T47D (cell line): ENCODE data around the gene ANXA6.
A peak's percentile ranks its signal among the peaks of the same experiment; 100 is the strongest.

Experiments used
- DNase-seq, 2 experiments: peaks; one replicate each; pipeline versions ENCODE4 v3.0.0 to v3.0.0-alpha.2; 2011 to 2012; ENCODE audit warnings: low read depth in 1 of 2, low spot score in 1 of 2
- JUND ChIP-seq: IDR thresholded peaks from 2 replicates; pipeline ENCODE4 v1.6.1; 2012; ENCODE audit warnings: low read depth
- in situ Hi-C: cut with HindIII; loops from 2 replicates; pipeline ENCODE4 v1.10.0; 2016; ENCODE audit warnings: low sequenced_read_pairs, low pct_unique_long_range_greater_than_20kb

ANXA6 gene

DNA sequence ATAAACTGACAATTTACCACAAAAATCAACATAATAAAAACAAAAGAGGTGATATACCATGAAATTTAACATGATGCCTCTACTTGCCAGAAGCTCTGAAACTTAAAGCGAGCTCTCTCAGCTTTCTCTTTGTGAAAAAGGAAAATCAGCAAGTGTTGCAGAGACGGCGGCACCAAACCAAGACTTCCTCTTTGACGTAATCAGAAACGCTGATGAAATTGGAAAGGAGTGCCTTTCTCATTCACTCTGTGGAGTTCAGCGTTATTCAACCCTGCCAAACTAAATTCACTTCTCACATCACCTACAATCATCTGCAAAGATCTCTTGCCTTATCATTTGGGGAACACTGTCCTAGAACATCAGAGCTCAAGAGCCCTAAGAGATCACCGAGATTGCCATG lies 32.2 kb downstream of the ANXA6 start:
- in situ Hi-C loops: no loop called here

DNA sequence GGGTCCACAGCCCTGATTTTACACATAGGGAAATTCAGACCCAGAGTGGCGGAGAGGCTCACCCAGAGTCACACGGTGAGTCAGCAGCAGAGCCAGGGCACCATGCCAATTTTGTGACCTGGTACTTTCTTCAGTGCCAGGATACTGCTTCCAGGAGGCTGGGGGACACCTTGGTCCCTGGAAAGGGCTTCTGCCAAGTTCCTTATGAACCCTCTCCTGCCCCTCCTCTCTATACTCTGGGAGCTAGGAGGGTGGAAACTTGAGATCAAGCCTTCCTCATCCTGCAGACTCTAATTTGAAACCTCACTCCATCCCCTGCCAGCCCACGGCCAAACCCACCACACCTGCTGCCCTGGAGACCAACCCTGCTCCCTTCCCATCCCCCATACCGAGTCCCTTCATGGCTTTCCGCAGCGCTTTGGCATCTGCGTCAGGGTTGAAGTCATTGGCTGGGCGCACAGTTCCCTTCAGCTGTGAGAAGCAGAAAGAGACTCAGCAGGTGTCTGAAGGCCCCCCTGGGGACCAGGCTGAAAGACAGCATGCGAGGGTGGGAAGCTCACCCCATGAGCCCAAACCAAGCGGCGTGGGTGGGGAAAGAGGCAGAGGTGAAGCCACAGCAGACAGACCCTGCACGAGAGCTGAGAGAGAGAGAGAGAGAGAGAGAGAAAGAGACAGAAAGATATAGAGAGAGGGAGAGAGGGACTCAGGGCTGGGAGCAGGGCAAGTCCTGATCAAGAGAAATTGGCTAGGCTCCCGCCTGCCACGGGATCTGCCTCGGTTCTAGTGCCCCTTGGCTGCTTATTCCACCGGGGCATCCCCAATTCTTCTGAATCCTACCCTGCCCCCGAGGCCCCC lies 33.5 kb downstream of the ANXA6 start:
- DNase-seq: peak in 1 of 2 experiments; percentile 61
- in situ Hi-C loops: no loop called here

More for the DNA sequence above, 32.2 kb downstream of the ANXA6 start:
- DNase-seq: no peak
- no peak for TF ChIP-seq JUND

DNA sequence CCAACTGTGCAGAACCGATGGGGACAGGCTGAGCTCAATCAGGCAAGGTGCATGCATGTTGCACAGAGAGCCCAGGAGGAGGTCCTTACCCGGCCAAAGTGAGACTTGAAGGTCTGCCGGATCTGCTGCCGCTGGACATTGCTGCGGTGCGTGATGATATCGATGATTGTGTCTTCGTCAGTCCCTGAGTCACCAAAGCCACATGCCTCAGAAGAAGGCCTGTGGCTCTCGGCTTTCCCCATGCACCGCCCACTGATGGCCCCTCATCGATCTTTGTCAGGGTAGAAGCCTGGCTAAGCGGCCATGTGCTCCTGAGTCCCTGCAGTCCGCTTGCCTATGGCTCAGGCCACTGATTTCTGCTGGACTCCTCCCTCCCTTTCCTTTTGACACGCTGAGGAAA lies 34.8 kb downstream of the ANXA6 start:
- DNase-seq: no peak
- in situ Hi-C loops: no loop called here
- TF ChIP-seq JUND: no peak

More for the DNA sequence above, 33.5 kb downstream of the ANXA6 start:
- no peak for TF ChIP-seq JUND

DNA sequence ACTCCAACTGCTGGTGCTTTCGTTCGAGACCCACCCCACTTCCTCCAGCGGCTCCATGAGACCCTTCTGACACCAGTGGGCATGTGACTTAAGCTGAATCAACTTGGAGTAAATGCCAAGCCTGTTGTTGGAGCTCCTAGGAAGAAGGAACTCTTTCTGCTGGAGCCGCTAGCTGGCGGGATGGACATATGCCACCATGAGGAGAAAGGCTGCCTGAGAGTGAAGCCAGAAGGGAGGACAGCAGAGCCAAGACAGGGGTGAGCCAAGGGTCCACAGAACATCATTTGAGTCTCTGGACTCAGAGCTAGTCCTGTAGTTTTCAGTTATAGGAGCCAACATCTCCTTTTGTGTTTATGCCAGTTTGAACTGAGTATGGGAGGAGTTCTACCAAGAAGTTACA lies 35.9 kb downstream of the ANXA6 start:
- in situ Hi-C loops: no loop called here
- TF ChIP-seq JUND: no peak
- no peak for DNase-seq

DNA sequence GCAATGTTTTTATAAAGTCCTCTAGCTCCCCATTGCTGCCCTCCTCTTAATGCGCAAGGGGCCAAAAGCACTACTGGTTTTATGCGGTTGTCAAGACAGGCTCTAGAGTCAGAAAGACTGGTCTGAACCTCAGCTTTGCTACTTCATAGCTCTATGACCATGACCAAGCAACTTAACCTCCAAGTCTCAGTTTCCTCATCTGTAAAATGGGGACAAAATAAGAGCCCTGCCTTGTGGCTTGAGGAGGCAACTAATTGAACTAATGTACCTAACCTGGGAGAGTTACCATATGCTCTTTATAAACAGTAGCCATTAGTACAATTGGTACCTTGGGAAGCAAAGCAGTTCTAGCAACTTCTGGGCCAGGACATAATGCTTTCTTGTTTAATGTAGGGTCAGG lies 36.5 kb downstream of the ANXA6 start:
- TF ChIP-seq JUND: no peak
- DNase-seq: no peak
- in situ Hi-C loops: no loop called here

DNA sequence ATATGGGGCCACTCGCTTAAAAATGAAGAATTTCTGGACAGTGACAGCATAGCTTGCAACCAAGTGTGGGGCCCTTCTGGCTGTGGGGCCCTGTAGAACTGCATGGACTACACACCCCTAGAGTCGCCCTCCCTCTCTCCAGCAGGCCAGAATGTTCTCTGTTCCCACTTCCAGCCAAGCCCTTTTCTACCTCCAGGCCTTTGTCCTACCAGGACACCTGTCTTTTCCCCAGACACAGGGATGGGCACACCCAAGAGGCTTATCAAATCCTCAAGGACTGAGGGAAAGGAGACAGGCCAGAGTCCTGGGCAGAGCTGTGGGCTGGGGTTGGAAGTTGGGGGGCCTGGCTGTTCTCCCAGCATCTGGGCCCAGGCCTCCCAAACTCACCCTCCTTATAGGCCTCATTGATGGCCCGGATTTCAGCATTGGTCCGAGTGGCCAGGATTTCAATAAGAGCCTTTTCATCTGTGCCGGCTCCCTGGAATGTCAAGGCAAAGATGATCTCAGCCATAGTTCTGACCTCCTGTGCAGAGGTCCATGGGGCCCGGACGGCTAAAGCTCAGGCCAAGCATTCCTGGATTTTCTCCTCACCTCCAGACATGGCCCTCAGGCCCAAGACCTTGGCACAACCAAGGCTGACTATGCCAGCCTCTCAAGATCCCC lies 38.5 kb downstream of the ANXA6 start:
- DNase-seq: no peak
- TF ChIP-seq JUND: no peak
- in situ Hi-C loops: no loop called here

DNA sequence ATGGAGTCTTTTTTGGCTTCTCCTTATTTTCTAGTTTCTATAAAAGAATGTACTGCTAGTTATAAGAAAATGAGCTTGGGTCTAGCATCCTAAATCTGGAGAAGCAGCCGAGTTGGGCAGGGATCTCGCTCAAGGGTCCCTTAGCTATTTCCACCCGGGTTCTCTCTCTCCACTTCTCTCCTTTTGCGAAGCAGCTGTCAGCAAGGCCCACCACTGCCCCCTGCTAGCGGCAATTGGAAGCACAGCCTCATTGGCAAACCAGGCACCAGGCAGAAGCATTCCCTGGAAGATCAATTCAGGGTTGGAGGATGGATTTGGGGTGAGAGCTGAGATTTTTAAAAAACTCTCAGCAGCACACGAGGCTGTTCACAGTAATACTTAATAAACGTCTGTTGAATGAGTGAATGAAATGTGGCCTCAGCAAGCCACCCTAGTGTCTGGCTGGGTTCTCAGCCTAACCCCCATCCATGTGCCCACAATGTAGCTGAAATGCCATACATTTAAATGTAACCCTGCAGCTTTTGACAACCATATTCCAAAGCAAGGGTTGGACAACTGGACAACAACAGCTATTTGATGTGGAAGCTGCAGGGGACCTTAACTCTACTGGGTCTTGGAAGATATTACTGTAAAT lies 42.2 kb downstream of the ANXA6 start:
- in situ Hi-C loops: no loop called here
- TF ChIP-seq JUND: no peak
- peak; percentile 67 to 71 for DNase-seq

DNA sequence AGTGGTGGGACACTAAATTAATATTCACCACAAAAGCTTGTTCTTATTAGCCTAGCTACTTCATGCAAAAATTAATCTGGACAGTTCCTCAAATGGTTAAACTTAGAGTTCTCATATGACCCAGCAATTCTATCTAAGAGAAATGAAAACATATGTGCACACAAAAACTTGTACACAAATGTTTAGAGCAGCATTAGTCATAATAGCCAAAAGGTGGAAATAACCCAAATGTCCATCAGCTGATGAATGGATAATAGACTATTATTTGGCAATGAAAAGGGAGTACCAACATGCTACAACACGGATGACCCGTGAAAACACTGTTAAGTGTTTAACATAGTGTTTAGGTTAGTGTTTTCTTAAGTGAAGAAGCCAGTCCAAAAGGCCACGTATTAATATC lies 43.9 kb downstream of the ANXA6 start:
- no peak for TF ChIP-seq JUND
- in situ Hi-C loops: no loop called here
- no peak for DNase-seq

DNA sequence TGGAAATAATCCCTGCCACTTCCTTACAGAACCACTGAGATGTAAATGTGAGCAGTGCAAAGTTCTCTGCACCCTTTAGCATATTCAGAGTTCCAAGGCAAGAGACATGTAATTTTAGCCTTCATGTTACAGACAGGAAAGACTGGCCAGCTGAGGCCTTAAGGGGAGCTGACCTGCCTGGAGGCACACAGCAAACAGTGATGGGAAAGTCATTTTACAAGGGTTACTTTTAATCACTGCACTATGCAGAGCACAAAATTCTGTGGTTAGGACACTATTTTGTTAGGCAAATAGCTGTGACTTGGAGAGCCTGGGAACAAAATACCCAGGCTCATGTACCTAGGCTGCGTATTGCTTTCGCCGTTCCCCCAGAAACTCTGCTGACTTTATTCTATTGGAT lies 46.6 kb downstream of the ANXA6 start:
- peak in 1 of 2 experiments; percentile 57 for DNase-seq
- in situ Hi-C loops: no loop called here
- TF ChIP-seq JUND: no peak

DNA sequence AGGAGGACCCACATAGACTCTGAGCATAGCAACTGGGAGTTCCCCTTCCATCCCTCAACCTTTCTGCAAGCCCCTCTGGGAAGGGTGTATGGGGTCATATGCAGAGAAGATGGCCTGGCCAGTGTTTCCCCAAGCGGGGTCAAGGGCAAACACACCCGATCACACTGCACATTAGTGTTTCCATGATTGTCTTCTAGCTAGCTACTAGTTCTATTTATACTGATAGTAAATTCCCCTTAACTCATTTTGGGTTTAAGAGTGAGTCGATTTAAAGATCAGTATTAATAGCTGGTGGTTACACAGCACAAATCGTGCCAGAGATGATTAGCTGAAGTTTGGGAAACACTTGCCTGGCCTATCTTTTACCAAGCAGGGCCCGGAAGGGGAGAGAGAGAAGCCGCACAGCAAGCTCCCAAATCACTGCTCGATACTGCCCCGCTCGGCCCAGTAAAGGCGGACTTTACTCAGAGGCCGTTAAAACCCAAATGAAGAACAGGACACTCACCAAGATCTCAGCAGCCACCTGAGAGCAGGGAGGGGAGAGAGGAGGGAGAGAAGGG lies 47.4 kb downstream of the ANXA6 start:
- in situ Hi-C loops: no loop called here

DNA sequence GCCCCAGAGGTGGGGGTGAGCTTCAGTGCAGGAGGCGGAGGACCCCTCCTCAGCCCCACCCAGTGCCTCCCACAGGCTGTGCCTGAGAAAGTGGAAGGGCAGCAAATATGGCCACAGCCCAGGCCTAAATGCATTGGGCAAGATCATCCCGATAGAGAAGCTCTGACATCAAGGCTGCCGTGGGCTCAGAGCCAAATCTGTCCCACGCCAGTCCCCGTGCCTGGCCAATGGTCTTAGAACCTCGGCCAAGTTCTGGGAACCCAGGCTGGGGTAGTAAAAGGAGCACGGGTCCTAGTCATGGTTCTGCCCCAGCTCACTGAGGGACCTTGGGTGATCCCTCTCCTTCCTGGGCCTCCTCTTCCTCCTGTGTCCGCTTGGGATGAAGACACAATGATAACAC lies 49.0 kb downstream of the ANXA6 start:
- in situ Hi-C loops: no loop called here
- no peak for DNase-seq
- no peak for TF ChIP-seq JUND

More for the DNA sequence above, 47.4 kb downstream of the ANXA6 start:
- TF ChIP-seq JUND: no peak
- DNase-seq: no peak

DNA sequence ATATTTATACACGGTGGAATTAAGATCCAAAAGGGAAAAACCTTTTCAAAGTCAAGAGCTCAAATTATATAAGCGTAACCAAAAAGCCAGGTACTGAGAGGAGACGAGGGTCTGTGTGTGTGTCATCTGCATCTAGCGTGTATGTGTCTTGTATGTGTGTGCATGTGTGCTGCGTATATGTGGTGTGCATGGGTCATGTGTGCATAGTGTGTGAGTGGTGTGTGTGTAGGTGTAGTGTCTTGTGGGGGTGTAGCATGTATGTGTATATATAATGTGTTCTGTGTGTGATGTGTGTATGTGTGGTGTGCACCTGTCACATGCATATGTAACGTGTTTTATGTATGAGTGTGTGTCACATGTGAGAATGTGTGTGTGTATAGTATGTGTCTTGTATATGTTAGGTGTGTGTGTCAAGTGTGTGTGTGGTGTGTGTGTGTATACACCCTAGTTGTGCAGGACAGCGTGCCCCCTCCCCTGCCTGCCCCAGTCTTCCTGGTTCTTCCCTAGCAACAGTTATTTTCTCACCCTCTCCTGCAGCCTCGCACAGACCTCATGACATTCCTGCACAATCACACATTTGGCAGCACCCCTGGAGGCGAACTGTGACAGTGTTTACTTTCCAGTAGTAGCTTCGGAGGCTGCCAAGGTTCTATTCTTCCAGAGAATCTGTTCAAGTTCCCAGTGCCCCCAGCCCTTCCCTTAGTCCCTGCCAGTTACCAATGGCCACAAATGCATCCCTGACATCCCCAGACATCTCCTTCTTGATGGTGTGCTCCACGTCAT lies 49.6 kb downstream of the ANXA6 start:
- no peak for TF ChIP-seq JUND
- in situ Hi-C loops: no loop called here
- peak in 1 of 2 experiments; percentile 71 for DNase-seq
